Pulmonary artery endothelial cell (primary cell): Measurements from ENCODE around the gene TMA16. TPM values are rescaled to one million over a fixed set of nuclear protein-coding genes. Genes with fewer than 3 reads are reported as not detected.

Experiments used
- DNase-seq: peaks from one replicate; pipeline ENCODE4 v3.0.0-alpha.2; 2011; ENCODE audit warnings: low read depth, low spot score
- total RNA-seq: library from RNA; depleted of rRNA; stranded (reverse); fragments of >200 nt; gene quantifications from 2 replicates; pipeline ENCODE4 v1.2.3, GENCODE V29; 2014

The TMA16 gene
- total RNA-seq, 1 donor from 2014 or later, result 34.6 TPM

DNA sequence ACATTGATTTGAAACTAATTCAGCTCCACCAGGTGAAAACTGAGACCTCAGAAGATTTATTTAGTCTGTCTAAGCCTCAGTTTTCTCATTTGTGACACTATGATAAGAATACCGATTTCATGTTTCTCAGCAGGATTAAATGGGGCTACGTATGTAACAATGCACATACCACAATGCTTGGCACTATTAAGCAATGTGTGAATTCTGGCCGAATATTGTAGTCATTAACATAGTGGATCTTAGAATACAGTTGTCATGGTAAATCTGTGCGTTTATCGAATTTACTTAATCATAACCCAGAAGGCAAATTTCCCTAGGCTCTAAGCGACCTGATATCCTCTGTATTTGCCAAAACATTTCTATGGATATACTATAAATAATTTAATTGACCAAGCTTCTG, 69.1 kb downstream of the TMA16 start:
- no peak for DNase-seq

DNA sequence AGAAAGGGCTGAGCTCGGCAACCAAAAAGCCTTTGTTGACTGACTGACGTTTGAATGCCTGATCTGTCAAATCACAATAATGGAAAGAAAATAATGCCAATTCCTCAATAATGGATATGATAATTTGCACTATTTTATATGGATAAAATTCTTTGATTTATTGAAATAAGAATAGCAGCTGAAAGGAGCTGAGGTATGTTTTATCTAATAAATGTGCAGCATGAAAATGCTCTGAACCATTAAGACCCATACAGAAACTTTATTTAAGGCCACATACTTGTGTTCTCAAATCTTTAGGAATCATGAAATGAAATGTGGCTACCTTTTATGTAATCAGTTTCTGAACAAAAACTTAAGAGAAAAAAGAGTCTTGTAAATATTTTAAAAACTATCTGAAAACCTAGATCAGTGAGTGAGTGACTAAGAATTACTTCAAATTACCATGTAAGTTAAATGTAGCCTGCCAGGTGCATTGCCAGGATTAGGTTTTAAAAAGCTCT, 69.8 kb downstream of the TMA16 start:
- no peak for DNase-seq

DNA sequence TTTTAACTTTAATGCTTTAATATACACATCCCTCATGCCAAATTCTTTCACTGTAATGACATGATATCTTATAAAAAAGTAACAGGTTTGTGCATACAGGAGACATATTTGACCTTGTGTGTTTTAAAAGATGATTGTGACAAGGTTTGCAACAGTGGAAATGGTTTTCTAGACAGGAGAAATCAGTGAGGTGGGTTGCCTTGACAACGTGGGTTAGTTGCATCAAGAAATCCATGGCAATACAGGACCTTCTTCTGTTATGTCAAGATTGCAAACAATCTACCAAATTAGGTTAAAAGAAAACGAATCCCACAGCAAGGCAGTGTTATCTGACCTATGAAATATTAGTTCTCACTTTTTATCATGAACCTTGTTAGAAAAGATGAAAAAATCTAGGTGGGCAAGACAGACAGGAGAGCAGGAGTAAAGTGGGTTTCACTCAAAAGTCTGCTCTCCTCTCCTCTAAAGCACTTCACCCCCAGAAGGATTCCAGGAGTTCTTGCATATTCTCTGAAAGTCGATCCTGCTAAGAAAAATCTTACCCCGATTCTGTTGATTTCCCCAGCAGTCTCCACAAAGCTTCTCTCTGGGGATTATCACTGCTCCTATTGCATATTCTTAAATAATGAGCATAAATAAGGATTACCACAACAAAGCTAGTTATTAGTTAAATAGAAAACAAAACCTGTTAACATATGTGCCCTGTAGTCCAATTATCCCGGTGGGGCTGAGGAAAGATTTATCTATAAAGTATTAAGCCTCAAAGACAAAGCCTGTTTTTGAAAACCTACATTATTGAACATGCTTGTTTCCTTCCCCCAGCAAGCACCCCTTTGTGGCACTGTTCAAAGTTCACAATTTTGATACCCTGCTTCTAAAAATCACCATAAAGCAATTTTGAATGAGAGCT, 71.0 kb downstream of the TMA16 start:
- DNase-seq, result no peak

DNA sequence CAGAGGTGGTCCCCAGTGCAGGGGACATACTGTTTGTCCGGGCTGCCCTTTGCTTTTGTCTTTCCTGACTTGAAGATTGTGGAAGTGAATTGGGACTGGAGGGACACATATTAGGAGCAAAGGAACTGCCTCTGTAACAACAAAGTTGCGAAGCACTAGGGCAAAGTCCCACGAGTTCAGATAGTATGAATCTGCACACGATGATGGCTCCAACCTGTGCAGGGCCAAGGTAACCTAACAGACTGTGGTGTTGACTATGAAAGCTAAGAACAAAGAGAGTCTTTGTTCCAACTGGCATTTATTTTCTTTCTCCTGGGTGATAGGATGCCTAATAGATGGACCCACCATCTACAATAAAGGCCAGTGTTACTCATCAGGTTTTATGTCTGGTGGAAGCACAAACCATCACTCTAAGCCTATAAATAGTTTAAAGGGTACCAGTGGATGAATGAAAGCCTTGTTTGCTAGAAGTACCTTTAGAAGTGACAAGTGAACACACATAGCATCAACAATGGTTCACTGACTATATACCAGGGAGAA, 71.8 kb downstream of the TMA16 start:
- no peak for DNase-seq

DNA sequence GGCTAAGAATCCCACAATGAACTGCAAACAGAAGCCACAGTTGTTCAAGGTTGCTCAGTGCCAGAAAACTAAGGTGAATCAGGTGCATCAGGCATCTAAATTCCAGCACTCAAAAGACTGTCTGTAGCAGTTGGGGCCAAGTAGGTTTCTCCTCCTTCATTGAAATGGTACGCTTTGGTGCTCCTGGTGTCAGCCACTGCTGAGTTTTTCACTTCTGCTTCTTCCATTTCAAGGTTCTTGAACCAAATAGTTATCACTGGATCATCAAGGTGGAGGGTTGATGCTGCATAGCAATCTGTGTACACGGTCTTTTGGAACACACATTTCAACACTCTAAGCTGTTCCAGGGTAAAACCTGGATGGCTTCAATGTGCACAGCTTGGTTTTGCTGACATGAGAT, 74.4 kb downstream of the TMA16 start:
- no peak for DNase-seq

Other genes starting within 250 kb of the TMA16 start
- gene NPY1R, start 162.1 kb upstream of the TMA16 start, total RNA-seq, result 0.07 and 0.14 TPM in 2 replicates
- gene NPY5R, start 150.8 kb upstream of the TMA16 start, total RNA-seq, result not detected in 2 replicates
- gene TKTL2, start 20.9 kb upstream of the TMA16 start, total RNA-seq, result not detected in 2 replicates